HL-60 (cell line): Measurements from ENCODE around the gene ADCY1.

Source experiments
- DNase-seq, 2 experiments: peaks; one replicate each; pipeline ENCODE4 v3.0.0-alpha.2; 2010 to 2020; ENCODE audit warnings: low read depth in 1 of 2, low spot score in 1 of 2
- H3K27ac ChIP-seq: fragments of 250-450 bp; sonication (Bioruptor Pico); replicated peaks from 2 replicates; pipeline ENCODE4 v1.5.1; 2020; ENCODE audit warnings: mild to moderate bottlenecking, moderate library complexity
- H3K27me3 ChIP-seq: fragments of 250-450 bp; sonication (Bioruptor Pico); 2 replicates; pipeline ENCODE4 v1.5.1; 2021; ENCODE audit warnings: mild to moderate bottlenecking, moderate library complexity; ENCODE audit not compliant: insufficient read depth, poor library complexity, severe bottlenecking
- H3K4me3 ChIP-seq: replicated peaks from 2 replicates; pipeline ENCODE4 v1.5.1; 2011; ENCODE audit warnings: mild to moderate bottlenecking, control low read depth, low read length; ENCODE audit not compliant: insufficient read depth
- GABPA ChIP-seq: IDR thresholded peaks from 2 replicates; pipeline ENCODE4 v1.6.1; 2012; ENCODE audit warnings: low read depth
- POLR2AphosphoS5 ChIP-seq: IDR thresholded peaks from 2 replicates; pipeline ENCODE4 v1.6.1; 2012; ENCODE audit warnings: low read depth
- SPI1 ChIP-seq: IDR thresholded peaks from 2 replicates; pipeline ENCODE4 v1.6.1; 2012; ENCODE audit warnings: low read depth, mild to moderate bottlenecking, borderline replicate concordance
- TF ChIP-seq, protein P1 (sequence below): IDR thresholded peaks from 2 replicates; pipeline ENCODE4 v1.6.1; 2012; ENCODE audit warnings: low read depth; ENCODE audit not compliant: insufficient replicate concordance
- TF ChIP-seq, protein P2 (sequence below): IDR thresholded peaks from one replicate; pipeline ENCODE4 v1.5.1; 2011; ENCODE audit warnings: low read length, control low read depth, inconsistent platforms; ENCODE audit not compliant: insufficient read depth

Gene ADCY1

DNA sequence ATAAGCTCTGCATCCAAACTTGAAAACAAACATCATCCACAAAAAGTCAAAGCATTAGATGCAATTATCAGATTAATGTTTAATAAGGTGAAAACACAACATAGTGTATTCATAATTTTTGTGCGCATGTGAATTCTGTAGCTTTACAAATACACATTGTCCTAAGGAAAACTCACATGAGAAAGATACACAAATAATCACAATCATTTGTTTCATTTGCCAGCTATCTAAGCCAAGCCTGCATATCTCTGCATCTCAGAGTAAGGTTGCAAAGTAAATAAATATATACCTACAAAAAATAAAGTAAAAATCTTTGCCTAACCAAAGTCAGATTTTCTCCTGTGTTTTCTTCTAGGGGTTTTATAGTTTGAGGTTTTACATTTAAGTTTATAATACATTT, 57.4 kb downstream of the ADCY1 start:
- TF ChIP-seq POLR2AphosphoS5 = no peak
- TF ChIP-seq GABPA = no peak
- TF ChIP-seq, protein P1, sequence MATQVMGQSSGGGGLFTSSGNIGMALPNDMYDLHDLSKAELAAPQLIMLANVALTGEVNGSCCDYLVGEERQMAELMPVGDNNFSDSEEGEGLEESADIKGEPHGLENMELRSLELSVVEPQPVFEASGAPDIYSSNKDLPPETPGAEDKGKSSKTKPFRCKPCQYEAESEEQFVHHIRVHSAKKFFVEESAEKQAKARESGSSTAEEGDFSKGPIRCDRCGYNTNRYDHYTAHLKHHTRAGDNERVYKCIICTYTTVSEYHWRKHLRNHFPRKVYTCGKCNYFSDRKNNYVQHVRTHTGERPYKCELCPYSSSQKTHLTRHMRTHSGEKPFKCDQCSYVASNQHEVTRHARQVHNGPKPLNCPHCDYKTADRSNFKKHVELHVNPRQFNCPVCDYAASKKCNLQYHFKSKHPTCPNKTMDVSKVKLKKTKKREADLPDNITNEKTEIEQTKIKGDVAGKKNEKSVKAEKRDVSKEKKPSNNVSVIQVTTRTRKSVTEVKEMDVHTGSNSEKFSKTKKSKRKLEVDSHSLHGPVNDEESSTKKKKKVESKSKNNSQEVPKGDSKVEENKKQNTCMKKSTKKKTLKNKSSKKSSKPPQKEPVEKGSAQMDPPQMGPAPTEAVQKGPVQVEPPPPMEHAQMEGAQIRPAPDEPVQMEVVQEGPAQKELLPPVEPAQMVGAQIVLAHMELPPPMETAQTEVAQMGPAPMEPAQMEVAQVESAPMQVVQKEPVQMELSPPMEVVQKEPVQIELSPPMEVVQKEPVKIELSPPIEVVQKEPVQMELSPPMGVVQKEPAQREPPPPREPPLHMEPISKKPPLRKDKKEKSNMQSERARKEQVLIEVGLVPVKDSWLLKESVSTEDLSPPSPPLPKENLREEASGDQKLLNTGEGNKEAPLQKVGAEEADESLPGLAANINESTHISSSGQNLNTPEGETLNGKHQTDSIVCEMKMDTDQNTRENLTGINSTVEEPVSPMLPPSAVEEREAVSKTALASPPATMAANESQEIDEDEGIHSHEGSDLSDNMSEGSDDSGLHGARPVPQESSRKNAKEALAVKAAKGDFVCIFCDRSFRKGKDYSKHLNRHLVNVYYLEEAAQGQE = no peak
- no peak for TF ChIP-seq SPI1
- TF ChIP-seq, protein P2, sequence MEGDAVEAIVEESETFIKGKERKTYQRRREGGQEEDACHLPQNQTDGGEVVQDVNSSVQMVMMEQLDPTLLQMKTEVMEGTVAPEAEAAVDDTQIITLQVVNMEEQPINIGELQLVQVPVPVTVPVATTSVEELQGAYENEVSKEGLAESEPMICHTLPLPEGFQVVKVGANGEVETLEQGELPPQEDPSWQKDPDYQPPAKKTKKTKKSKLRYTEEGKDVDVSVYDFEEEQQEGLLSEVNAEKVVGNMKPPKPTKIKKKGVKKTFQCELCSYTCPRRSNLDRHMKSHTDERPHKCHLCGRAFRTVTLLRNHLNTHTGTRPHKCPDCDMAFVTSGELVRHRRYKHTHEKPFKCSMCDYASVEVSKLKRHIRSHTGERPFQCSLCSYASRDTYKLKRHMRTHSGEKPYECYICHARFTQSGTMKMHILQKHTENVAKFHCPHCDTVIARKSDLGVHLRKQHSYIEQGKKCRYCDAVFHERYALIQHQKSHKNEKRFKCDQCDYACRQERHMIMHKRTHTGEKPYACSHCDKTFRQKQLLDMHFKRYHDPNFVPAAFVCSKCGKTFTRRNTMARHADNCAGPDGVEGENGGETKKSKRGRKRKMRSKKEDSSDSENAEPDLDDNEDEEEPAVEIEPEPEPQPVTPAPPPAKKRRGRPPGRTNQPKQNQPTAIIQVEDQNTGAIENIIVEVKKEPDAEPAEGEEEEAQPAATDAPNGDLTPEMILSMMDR = no peak
- H3K27me3 ChIP-seq = no peaks in the 10 kb centered on the region
- no peak overlapping the region for H3K27ac ChIP-seq
- no peak overlapping the region for H3K4me3 ChIP-seq
- no peak for DNase-seq

DNA sequence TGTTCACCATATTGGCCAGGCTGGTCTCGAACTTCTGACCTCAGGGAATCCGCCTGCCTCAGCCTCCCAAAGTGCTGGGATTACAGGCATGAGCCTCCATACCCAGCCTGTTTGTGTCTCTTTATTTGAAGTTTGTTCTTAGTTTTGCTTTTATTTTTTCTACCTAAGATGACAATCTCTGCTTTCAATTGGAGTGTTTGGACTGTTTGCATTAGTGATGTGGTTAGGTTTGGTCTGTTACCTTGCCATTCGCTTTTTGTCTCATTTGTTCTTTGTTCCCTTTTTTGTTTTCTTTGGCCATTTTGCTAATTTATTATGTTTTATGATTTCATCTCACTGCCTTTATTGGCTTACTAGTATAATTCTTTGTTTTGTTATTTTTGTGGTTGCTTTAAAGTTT, 62.6 kb downstream of the ADCY1 start:
- DNase-seq = no peak
- Histone ChIP-seq H3K27ac (no peak overlapping the region), H3K27me3 (no peaks in the 10 kb centered on the region), H3K4me3 (no peak overlapping the region)
- no peak for TF ChIP-seq GABPA
- TF ChIP-seq POLR2AphosphoS5 = no peak
- TF ChIP-seq, protein P2 = no peak
- no peak for TF ChIP-seq SPI1
- TF ChIP-seq, protein P1 = no peak

DNA sequence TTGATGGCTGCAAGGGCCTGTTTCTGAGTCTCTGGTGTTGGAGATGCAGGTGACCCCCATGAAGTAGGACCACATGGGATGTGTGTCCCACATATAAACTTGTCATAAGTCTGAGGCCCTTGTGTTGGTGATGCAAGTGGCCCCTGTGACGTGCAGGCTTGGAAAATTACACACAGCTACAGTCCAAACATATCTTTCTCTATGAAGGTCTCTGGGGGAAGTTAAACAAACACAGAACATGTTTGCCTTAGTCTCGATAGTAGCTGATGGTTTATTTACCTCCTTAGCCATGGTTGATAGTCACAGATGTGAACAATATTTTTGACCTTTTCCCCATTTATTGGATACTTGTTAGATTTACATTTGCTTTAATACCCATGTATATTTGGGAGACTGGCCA, 64.7 kb downstream of the ADCY1 start:
- Histone ChIP-seq H3K27me3 (no peaks in the 10 kb centered on the region), H3K4me3 (no peak overlapping the region), H3K27ac (no peak overlapping the region)
- no peak for TF ChIP-seq SPI1
- TF ChIP-seq POLR2AphosphoS5 = no peak
- TF ChIP-seq GABPA = no peak
- TF ChIP-seq, protein P1 = no peak
- TF ChIP-seq, protein P2 = no peak
- no peak for DNase-seq
